Tibial artery (tissue), 4 donors: Measurements from ENCODE around the gene GSK3A.

Source experiments
- DNase-seq, 2 donors: peaks; one replicate each; pipeline ENCODE4 v3.0.0-alpha.2; 2019
- H3K27ac ChIP-seq, 2 donors: fragments of 200-600 bp; sonication (generic) in 1 of 2; 1 replicate in 1 of 2; 2 replicates in 1 of 2; pipeline ENCODE4 v1.5.1; 2018 to 2019; ENCODE audit warnings: mild to moderate bottlenecking in 1 of 2
- H3K27me3 ChIP-seq, 2 donors: fragments of 200-600 bp; sonication (generic) in 1 of 2; one replicate each; pipeline versions ENCODE4 v1.5.1 to v1.6.0; 2016 to 2019
- H3K36me3 ChIP-seq, 3 donors: fragments of 200-600 bp; sonication (generic) in 2 of 3; one replicate each; pipeline ENCODE4 v1.5.1; 2016 to 2019; ENCODE audit warnings: mild to moderate bottlenecking in 2 of 3
- H3K4me1 ChIP-seq, 4 donors: fragments of 200-600 bp; sonication (generic) in 2 of 4; 1 replicate in 3 of 4; 2 replicates in 1 of 4; pipeline ENCODE4 v1.5.1; 2016 to 2019
- H3K4me3 ChIP-seq, 2 donors: fragments of 200-600 bp; sonication (generic) in 1 of 2; 1 replicate in 1 of 2; 2 replicates in 1 of 2; pipeline ENCODE4 v1.5.1; 2018 to 2019; ENCODE audit warnings: mild to moderate bottlenecking in 2 of 2
- H3K9me3 ChIP-seq, 3 donors: fragments of 200-600 bp; sonication (generic) in 1 of 3; one replicate each; pipeline ENCODE4 v1.5.1; 2016 to 2019
- intact Hi-C: fragments of 100-400 bp; cut with DNase I; formaldehyde crosslinking; loops from one replicate; pipeline ENCODE4 v1.15.0; 2023; ENCODE audit warnings: low total_unique reads
- TF ChIP-seq, protein P1 (sequence below), 2 experiments: fragments of 200-600 bp in 1 of 2; fragments of 450-650 bp in 1 of 2; IDR thresholded peaks; one replicate each; pipeline ENCODE4 v1.5.1; 2017 to 2019; ENCODE audit warnings: antibody characterized with exemption in 2 of 2, mild to moderate bottlenecking in 1 of 2, moderate library complexity in 1 of 2

The GSK3A gene

DNA sequence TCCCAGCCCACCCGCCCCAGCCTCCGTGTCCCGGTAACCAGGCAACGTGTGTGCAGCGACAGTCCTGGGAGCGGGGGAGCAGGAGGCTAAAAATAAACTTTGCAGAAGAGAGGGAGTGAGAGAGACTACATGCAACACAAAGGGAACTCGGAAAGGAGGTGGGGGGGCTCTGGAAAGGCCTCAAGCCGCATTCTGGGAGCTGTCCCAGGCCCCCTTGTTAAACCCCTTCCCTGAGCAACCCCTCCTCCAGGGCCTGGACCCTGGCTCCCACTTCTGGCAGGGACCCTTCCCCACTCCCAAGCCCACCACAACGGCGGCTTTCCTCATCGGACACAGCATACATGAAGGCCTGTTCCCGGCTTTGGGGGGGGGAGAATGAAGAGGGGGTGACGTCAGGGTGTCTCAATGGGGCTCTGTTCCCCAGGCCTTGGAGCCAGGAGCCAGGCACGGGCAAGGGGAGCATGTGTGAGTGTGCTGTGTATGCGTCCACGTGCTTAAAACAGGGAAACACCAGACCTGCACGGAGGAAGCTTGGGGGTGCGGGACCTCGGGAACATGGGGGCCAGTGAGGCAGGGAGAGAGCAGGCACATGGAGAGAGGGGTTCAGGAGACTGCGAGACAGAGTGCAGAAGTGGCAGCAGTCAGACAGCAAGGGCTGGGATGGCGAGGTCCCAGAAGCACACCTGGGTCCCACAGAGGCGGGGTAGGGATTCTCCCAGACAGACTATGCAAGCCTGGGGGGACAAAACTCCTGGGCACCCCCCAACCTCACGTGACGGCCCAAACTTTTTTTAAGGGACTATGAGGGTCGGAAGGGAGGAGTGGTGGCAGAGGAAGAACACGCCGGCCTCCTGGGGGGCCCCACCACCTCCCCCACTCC lies 10.2 kb upstream of the GSK3A start:
- TF ChIP-seq, protein P1, sequence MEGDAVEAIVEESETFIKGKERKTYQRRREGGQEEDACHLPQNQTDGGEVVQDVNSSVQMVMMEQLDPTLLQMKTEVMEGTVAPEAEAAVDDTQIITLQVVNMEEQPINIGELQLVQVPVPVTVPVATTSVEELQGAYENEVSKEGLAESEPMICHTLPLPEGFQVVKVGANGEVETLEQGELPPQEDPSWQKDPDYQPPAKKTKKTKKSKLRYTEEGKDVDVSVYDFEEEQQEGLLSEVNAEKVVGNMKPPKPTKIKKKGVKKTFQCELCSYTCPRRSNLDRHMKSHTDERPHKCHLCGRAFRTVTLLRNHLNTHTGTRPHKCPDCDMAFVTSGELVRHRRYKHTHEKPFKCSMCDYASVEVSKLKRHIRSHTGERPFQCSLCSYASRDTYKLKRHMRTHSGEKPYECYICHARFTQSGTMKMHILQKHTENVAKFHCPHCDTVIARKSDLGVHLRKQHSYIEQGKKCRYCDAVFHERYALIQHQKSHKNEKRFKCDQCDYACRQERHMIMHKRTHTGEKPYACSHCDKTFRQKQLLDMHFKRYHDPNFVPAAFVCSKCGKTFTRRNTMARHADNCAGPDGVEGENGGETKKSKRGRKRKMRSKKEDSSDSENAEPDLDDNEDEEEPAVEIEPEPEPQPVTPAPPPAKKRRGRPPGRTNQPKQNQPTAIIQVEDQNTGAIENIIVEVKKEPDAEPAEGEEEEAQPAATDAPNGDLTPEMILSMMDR (IDR thresholded peaks at IDR 0.05) = no peak
- Histone ChIP-seq H3K27ac (peak overlapping the region; percentile 99), H3K4me1 (peaks cover 0 to 60% (median 46%) of the 10 kb centered on the region in 4 donors), H3K9me3 (no peaks in the 10 kb centered on the region), H3K27me3 (no peaks in the 10 kb centered on the region), H3K36me3 (peaks cover 0 to 23% (median 21%) of the 10 kb centered on the region in 3 donors), H3K4me3 (peak overlapping the region; percentile 85 to 97)
- DNase-seq = peak; percentile 70 to 86
- intact Hi-C loops = no loop called here

DNA sequence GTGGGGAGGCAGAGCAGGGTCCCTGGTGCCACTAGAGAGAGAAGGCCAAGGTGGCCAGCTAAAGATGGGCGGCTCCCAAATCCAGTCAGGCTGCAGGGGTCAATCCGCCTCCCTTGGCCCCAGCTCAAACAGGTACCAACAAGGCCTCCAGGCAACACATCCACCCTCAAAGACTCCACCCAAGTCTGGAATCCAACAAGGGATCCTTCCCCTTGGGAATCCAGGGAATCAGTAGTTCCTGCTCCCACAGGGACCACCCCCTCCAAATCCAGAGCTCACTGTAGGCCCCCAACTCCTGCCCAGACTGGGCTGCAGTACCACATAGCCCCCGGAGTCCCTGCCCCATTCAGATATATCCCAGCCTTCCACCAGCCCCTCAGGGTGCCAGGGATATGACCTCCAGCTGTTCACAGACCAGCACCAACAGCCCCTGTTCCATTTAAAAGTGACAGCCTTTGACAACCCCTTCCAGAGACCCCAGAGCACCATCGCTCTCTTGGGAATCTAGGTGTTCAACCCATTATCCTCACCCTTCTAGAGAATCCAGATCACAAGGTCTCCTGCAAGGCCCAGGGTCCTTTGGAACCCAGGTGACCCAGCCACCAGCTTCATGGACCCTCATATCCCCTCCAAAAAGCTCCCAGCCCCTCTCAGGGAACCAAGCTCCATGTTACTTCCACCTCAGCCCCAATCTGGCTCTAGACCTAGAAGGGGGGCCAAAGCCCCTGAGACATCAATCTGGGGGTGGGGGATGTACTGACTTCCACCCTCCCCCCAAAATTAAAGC lies 9.4 kb upstream of the GSK3A start:
- TF ChIP-seq, protein P1 (IDR thresholded peaks at IDR 0.05) = no peak
- no peaks in the 10 kb centered on the region for H3K27me3 ChIP-seq
- DNase-seq = no peak
- peaks cover 0 to 23% (median 21%) of the 10 kb centered on the region in 3 donors for H3K36me3 ChIP-seq
- H3K27ac ChIP-seq = peak overlapping the region; percentile 99
- peak overlapping the region; percentile 85 to 97 for H3K4me3 ChIP-seq
- intact Hi-C loops = no loop called here
- H3K9me3 ChIP-seq = no peaks in the 10 kb centered on the region
- H3K4me1 ChIP-seq = peaks cover 0 to 64% (median 46%) of the 10 kb centered on the region in 4 donors

DNA sequence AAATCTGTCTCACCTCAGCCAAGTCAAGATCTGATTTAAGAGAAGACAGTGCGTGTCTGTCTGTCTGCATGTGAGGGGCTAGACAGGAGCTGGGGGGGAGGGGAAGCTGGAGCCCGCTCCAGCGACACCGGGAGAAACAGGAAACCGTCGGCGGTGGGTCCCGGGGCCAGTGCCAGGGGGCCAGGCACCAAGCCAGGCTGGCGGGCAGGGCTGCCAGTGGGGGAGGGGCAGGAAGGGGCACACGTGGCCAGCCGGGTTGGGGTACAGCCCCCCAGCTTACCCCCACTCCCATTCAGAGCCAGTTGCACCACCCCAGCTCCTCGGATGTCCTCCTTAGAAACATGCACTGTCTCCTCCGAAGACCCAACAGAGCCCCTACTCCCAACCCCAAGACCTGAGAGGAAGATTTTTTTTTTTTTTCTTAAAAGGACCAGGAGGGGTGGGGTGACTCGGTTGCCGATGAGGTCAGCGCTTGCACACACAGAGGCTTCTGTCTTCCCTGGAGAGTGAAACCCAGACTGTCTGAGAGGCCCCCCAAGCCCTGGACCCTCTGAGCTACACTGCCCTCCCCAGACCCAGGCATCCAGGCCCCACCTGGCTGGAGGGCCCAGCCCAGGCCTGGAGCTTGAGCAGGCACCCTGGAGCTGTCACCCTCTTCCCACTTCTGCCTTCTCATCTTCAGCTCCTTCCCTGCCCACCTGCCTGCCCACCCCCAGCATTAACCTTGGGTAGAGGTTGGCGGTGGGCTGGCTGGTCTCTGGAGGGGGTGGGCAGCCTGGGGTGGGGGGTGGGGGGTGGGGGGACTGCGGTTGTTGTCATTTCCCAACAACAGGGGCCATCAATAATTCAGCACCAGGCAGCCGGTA lies 8.5 kb upstream of the GSK3A start:
- peak in 1 of 2 donors; percentile 77 for DNase-seq

DNA sequence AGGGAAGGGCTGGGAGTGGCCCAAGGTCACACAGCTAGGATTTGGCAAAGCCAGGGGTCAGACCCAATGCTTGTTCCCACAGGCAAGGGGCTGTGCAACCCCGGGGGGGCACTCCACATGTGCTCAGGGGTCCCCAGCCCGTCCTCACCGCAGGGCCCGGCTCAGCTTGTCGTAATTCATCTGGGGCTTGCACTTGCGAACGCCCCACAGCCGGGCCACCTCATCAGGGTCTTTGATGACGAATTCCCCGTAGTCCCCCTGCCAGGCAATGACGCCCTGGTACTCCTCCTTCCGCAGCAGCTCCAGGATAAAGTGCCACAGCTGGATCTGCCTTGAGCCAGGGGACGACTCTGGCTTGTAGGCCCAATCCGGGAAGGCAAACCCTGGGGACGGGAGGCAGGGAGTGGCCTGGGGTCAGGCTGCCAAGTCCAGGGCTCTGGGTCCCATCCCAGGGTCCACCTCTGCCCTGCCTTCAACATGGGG lies 7.8 kb upstream of the GSK3A start:
- peak overlapping the region; percentile 23 to 85 for H3K4me3 ChIP-seq
- no peaks in the 10 kb centered on the region for H3K27me3 ChIP-seq
- no peaks in the 10 kb centered on the region for H3K9me3 ChIP-seq
- TF ChIP-seq, protein P1 (IDR thresholded peaks at IDR 0.05) = no peak
- DNase-seq = peak in 1 of 2 donors; percentile 78
- intact Hi-C loops = no loop called here
- peaks cover 0 to 64% (median 49%) of the 10 kb centered on the region in 4 donors for H3K4me1 ChIP-seq
- peaks cover 0 to 23% (median 21%) of the 10 kb centered on the region in 3 donors for H3K36me3 ChIP-seq
- H3K27ac ChIP-seq = peak overlapping the region; percentile 99

More for the DNA sequence above, 8.5 kb upstream of the GSK3A start:
- peak overlapping the region; percentile 99 for H3K27ac ChIP-seq
- peak overlapping the region; percentile 23 to 85 for H3K4me3 ChIP-seq
- H3K4me1 ChIP-seq = peaks cover 0 to 65% (median 49%) of the 10 kb centered on the region in 4 donors
- no peaks in the 10 kb centered on the region for H3K9me3 ChIP-seq
- TF ChIP-seq, protein P1 (IDR thresholded peaks at IDR 0.05) = no peak
- H3K27me3 ChIP-seq = no peaks in the 10 kb centered on the region
- H3K36me3 ChIP-seq = peaks cover 0 to 23% (median 21%) of the 10 kb centered on the region in 3 donors
- intact Hi-C loops = no loop called here

DNA sequence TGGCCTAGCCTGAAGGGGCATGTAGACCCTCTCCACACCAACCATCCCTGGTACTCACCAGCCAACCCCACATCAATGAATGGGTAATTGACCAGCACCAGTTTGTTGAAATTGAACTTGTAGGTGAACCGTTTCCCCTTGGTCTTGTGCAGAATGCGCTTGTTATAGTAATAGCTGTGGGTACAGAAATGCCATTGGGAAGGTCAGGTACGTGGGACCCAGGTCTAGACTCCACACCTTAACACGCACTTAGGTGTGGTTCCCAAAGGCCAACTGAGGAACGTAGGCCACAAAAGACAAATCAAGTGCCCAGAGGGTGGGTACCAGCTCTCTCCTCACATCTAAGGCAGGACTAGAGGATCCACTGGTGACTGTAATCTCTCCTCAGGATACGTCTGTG lies 7.4 kb upstream of the GSK3A start:
- Histone ChIP-seq H3K27ac (peak overlapping the region; percentile 99), H3K4me1 (peaks cover 0 to 69% (median 53%) of the 10 kb centered on the region in 4 donors)
- intact Hi-C loops = no loop called here

More for the DNA sequence above, 7.4 kb upstream of the GSK3A start:
- TF ChIP-seq, protein P1 (IDR thresholded peaks at IDR 0.05) = no peak
- DNase-seq = no peak
- Histone ChIP-seq H3K36me3 (peaks cover 0 to 23% (median 21%) of the 10 kb centered on the region in 3 donors), H3K9me3 (no peaks in the 10 kb centered on the region), H3K4me3 (no peak overlapping the region), H3K27me3 (no peaks in the 10 kb centered on the region)
